KBM-7 (cell line): ENCODE measurements around the gene TSEN34.
"Not testable (repeated sequence)": the region's sequence is repeated elsewhere in the genome, so short reads cannot be mapped to it uniquely, and the experiment has no call there.

ENCODE experiments used
- DNase-seq: peaks from one replicate; pipeline ENCODE4 v3.0.0-alpha.2; 2015
- in situ Hi-C: fragments of 300-500 bp; cut with MboI; formaldehyde crosslinking; loops from 2 replicates; pipeline ENCODE4 v1.14.3; 2020; ENCODE audit warnings: low sequenced_read_pairs, low pct_unique_long_range_greater_than_20kb, mixed read lengths

Gene TSEN34

DNA sequence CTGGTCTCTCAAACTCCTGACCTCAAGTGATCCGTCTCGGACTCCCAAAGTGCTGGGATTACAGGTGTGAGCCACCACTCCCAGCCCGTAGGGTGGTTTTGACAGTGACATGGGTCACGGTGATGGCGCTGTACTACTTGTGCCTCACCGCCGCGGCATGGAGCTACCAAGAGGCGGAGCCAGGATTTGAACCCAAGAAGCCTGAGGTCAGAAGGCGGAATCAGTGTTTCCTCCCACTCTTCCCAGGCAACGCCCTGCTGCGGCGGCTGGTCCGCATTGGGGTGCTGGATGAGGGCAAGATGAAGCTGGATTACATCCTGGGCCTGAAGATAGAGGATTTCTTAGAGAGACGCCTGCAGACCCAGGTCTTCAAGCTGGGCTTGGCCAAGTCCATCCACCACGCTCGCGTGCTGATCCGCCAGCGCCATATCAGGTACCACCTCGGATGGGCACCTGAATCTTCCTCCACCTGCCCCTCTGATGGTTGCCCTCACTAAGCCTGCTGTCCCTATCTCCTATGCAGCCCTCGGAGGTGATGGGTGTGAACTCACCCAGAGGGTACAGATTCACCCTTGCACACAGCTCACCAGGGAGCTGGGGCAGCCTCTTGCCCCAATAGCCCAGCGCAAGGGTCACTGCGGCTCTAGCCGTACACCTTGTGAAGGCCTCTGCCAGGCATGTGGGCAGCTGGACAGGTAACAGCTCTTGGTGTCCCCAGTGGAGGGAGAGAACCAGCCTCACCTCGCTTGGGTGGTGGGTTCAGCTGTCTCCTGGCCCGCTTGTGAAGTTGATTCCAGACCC lies 15.1 kb downstream of the TSEN34 start:
- no peak for DNase-seq
- in situ Hi-C loops, result no loop called here

DNA sequence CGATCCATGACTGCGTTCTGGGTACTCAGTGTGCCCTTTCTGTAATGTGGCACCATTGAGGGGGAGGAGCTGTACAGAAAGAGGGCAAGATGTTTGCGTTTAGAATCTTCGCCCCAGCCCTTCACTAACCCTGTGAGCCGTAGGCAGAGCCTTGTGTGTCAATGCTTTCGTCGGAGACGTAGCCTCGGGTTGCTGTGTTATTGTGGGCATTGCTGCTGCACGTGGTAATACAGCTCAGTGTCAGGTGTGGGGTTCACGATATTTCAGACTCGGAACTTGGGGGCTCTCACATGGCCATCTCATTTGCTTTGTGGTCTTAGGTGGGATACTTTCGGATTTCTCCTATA lies 15.7 kb downstream of the TSEN34 start:
- no peak for DNase-seq
- in situ Hi-C loops, result no loop called here

DNA sequence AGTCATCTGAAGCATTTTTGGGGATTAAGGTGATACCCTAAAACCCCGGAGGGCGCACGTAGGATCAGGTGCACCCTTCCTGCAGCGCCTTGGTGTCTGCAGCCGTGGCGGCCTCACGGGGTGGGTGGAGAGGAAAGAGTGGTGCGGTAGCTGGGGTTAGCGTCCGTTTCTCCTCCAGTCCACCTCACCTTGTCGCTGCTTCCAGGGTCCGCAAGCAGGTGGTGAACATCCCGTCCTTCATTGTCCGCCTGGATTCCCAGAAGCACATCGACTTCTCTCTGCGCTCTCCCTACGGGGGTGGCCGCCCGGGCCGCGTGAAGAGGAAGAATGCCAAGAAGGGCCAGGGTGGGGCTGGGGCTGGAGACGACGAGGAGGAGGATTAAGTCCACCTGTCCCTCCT lies 16.1 kb downstream of the TSEN34 start:
- in situ Hi-C loops, DNase-seq: not testable (repeated sequence)

DNA sequence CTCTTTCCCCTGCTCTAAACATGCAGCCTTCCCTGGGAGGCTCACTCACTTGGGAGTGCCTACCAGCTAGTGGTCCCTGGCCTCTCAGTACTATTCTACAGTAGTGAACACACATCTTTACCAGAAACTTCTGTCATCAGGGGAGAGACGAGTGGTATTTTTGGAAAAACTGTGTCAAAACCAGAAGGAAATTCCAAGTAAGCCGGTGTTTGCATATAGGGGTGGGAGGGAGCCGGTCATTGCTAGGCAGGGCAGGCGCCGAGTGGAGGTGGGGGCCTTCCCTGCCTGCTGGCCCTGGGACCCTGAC lies 16.5 kb downstream of the TSEN34 start:
- no peak for DNase-seq
- in situ Hi-C loops, result no loop called here

DNA sequence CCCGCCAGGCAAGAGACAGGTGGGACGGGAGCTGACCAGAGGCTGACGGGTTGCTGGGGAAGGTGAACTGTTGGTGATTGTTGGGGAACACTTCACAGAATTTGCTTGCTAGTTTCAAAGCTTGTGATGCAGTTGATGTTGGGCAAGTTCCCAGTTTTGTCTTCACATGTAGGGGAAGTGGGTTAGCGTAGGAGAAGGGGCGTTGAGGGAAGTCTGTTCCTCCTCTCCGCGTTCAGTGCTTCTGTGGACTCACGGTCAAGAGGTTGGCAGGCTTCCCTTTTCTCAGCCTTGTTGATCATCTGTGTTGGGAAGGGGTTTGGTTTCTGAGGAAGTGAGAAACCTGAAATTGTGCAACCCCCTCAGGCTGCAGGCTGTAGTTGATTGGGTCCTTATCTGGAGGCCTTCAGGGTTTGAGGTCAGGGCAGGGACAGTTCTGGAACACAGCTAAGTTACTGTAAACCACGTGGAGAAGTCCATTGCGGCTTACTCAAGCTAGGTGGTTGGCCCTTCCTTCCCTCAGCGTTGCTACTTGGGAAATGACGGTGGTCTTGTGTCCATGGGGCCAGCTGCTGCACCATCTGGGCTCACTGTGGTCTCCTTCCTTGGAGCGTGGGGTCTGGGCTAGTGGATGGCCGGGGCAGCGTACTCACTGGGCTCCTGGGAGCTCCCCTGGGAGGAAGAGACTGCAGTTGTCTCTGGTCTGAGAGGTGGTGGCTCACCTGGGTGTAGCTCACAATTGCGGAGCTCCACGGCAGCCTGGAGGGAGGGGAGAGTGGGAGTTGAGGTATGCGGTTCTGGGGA lies 17.1 kb downstream of the TSEN34 start:
- in situ Hi-C loops, result no loop called here
- DNase-seq, result peak; percentile 100

DNA sequence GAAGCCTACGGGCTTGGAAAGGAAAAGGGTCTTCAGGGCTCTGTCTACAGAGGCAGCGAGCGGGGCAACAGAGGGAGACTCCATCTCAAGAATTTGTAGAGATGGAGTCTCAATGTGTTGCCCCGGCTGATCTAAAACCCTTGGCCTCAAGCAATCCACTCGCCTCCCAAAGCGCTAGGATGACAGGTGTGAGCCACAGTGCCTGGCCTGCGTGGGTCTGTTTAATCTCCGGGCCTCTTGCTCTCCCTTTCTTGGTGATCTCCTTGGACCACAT lies 17.6 kb downstream of the TSEN34 start:
- no peak for DNase-seq
- in situ Hi-C loops, result no loop called here

DNA sequence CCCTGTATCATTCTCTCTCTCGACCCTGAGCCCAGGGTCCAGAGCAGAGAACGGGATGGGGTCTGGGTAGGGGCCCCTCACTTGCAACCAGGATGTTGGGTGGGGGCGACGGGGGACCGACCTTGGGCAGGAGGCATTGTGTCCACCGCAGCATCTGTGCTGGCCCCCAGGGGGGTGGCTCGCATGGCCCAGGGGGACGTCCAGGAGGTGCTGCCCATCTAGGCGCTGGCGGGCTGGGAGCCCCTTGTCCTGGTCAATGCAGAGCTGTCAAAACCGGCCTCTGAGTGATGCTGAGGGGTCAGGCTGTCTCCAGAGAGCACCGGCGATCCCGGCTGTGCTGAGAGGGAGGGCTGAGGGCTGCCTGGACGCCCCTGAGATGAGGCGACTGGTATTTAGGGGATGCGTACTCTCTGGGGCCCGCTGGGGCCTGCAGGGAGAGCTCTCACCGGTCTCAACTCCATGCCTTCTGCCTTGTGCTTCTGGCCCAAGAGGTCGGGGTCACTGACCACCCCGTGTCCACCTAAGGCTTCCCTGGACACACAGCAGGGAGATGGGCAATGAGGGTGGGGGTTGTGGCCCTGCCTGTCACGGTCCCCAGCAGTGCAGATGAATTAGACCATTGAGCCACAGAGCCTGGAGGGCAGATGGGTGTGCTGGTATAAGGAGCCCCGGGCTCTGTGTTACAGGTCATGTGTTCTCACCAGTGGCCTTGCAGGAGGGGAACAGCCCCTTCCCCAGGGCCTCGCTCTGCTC lies 18.1 kb downstream of the TSEN34 start:
- DNase-seq, result no peak

DNA sequence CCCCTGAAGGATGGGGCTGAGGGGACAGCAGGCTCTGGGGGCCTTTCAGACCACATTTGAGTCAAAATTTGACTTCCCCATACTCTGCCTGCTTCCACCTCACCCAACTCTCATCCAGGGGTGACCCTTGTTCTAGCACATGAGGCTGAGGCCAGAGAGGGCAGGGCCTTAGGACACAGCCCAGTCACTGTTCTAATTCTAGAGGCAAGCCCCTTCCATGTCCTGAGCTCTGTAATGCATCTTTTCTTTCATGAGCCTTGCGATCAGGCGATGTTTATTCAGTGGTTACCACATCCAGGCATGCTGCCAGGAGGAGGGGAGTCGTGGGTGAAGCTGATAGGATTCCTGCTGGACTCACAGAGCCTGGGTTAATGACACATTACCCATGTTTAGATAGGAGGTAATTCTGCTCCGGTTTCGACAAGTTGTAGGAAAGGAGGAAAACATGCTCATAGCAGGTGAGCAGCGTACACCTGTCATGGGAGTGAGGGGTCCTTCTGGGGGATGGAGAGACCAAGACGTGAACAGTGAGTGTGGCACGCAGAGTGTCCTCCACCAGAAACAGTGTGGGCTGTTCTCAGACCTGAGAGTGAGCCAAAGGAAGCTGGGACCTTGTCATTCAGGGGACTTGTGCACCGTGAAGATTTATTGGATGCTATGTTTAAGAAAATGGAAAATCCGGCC lies 18.8 kb downstream of the TSEN34 start:
- in situ Hi-C loops, result no loop called here
- DNase-seq, result peak; percentile 91

More for the DNA sequence above, 18.1 kb downstream of the TSEN34 start:
- in situ Hi-C loops, result no loop called here

DNA sequence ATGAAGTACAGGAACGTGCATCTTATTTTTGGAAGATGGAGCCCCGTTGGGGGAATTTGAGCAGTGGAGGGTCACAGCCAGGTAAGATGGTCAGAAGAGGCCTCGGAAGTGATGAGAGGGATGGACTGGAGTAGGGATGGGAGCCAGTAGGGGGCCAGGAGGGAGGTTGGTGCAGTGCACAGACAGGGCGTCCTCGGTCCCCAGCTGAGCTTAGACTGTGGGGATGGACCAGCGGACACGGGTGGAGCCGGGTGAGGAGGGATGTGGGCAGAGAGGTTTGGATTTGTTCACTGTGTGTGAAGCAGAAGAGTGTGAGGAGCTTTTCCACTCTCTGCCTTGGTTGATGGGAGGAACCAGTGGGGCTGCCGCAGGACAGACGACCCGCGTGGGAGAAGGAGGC lies 20.1 kb downstream of the TSEN34 start:
- no peak for DNase-seq
- in situ Hi-C loops, result no loop called here

DNA sequence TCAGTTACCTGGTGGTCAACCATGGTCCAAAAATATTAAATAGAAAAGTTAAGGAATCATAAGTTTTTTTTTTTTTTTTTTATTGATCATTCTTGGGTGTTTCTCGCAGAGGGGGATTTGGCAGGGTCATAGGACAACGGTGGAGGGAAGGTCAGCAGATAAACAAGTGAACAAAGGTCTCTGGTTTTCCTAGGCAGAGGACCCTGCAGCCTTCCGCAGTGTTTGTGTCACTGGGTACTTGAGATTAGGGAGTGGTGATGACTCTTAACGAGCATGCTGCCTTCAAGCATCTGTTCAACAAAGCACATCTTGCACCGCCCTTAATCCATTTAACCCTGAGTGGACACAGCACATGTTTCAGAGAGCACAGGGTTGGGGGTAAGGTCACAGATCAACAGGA lies 23.1 kb downstream of the TSEN34 start:
- DNase-seq, in situ Hi-C loops: not testable (repeated sequence)

DNA sequence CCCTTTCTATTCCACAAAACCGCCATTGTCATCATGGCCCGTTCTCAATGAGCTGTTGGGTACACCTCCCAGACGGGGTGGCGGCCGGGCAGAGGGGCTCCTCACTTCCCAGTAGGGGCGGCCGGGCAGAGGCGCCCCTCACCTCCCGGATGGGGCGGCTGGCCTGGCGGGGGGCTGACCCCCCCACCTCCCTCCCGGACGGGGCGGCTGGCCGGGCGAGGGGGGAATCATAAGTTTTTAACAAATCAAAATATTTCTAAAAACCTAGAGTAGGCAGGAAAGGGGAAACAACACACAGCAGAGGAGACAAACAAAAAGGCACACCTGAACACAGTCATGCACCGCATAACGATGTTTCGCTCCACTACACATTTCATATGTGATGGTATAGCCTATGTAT lies 23.6 kb downstream of the TSEN34 start:
- DNase-seq, in situ Hi-C loops: not testable (repeated sequence)

DNA sequence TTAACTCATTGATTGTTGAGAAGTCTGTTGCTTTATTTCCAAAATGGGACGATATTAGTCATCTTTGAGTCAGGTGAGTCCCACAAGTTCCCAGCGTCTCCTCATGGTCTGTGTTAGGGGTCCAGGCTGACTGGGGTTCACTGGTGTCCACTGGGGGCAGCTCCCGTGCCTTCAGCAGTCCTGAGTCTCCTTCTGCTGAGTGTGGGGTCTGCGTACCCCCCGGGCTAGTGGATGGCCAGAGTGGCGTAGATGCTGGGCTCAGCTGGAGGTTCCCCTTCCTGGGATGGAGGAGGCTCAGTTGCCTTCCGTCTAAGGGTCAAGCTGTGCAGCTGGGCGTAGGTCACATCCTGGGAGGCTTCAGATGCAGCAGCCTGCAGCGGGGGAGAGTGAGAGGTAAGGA lies 25.8 kb downstream of the TSEN34 start:
- in situ Hi-C loops, result no loop called here
- no peak for DNase-seq

DNA sequence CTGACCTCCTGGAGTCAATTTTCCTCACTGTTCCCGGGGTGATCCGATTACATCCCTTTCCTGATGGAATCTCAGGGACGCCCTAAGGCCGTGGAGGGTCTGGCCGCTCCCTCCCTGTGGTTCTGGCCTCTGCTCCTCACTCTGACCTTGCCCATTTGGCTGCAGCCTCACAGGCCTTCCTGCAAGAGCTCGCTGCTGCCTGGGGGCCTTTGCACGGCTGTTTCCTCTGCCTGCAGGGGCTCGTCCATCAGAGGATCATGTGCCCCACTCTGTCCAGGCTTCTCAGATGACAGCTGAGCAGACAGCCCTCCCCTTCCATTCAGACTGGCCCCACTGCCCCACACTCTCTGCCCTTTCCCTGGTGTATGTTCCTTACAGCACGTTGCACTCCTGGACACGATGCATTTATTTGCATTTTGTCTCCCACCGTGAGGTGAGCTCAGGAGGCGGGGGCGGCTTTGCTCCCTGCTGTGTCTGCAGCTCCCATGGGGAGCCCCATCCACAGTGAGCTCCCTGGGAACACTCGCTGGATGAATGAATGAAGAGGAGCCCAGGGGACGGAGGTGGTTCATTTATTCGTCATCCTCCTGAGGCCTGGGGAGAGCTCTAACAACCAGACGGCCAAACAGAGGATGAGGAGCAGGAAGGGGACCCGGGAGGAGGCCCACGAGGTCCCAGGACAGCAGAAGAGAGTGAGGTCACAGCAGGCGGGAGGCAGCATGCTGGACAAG lies 26.6 kb downstream of the TSEN34 start:
- in situ Hi-C loops, DNase-seq: not testable (repeated sequence)

DNA sequence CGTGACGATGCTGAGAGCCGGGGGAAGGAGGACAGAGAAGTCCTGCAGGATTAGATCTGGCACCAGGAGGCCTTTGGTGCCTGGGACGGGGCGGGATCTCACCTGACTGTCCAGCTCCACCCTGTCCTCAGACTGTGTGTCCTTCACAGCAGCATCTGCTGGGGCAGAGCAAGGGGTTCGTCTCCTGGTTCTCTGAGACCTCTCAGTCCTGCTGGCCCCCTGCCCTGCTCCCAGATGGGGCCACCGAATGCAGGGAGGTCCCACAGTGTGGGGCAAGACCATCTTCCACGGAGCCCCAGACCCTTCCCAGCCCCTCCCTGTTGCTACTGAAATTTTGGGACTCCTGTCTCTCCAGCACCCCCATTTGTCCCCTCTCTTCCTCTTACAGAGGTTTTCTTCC lies 27.2 kb downstream of the TSEN34 start:
- DNase-seq, result no peak
- in situ Hi-C loops, result no loop called here

DNA sequence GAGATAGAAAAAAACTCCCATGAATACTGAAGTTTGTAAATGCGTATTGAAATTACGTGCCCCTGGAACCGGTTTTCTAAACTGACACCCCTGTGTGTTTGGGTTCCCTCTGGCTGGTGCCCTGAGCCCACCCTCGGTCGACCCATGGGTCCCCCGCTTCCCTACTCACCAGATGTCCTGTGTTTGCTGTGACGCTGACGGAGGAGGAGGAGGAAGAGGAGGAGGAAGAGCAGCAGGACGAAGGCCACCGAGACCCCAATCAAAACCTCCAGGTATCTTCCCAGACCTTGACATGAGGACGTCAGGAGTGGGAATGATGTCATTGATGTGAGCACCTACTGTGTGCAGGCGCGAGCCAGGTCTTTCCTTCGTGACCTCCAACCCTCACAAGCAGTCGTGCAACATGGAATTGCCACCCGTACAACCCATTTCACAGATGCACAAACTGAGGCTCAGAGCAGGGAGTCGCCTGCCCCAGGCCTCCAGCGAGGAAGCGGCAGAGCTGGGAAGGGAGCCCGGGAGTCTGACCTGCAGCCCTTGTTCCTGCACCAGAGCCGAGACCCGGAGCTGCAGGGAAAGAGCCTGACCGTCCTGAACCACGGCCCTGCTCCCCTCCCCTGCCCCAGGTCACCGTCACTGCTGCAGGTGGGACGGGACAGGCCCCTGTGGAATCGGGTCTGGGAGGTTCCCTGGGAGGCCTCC lies 28.0 kb downstream of the TSEN34 start:
- in situ Hi-C loops, result no loop called here
- no peak for DNase-seq

DNA sequence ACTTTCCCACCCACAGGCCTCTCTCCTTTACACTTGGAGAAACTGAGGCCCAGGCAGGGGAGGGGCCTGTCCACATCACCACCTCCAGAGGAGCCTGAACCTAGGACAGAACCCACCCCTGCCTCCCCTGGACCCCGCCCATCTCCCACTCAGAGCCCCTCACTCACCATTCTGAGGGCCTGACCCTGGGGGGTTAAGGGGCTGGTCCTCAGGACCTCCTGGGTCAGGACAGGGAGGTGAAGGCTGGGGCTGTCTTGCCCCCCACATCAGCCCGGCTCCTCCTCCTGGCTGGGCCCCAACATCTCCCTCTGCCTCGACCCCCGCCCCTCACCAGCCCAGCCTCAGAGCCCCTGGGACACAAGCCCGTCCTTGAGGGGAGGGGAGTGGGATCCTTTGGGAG lies 28.6 kb downstream of the TSEN34 start:
- DNase-seq, in situ Hi-C loops: not testable (repeated sequence)

DNA sequence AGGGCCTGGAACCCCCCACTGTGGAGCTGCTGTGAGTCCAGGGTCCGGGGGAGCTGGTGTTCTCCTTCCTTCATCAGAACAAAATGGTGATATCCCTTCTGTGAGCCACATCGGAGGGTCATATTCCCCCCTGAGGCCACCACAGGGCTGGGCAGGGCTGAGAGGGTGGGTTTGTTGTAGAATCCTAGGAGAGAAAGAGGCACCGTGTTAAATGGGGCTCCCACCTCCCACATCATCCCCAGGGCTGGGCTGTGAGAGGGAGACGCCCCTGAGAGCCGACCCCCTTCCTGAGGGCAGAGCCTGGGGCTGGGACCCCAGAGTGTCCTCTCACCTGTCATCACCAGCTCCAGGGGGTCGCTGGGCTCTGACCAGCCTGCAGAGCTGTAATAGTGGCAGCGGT lies 30.8 kb downstream of the TSEN34 start:
- DNase-seq, in situ Hi-C loops: not testable (repeated sequence)

DNA sequence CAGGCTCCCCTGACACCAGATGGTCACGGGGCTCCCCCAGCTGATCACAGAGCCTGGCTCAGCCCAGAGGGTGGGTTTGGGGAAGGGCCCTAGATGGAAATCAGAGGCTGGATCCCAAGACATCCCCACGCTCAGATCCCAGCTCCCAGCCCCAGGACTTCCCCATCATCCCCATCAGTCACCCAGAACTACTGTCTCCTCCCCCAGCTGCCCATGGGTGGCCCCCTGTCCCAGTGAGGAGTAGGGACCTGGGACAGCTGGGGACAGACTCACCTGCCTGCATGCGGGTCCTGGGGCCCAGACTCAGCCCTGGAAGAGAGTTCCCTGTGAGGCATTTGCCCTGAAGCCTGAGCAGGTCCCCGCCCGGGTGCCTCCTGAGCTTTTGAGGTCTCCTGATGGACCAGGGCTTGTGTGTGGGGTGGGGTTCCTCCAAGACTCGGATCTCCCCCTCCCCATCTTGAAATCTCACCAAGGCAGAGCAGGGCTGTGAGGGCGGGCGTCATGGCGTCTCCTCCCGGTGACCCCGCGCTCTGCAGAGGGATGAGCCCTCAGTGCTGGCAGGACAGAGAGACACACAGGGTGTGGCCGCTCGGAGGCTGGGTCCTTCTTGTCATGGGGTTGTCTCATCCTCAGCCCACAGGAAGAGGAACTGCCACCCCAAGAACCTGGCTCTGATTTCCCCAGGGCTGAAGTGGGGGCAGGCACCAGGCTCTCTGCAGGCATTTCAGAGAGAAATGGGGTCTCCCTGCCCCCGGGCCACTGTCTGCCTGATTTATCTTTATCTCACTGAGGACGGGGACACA lies 31.6 kb downstream of the TSEN34 start, which contains the start of gene LILRB3:
Gene LILRB3 (minus strand): TSS at position 534 of the 803 bp plus-strand sequence. CDS start 31 bp downstream, at position 503.
- in situ Hi-C loops, DNase-seq: not testable (repeated sequence)
